Brain pericyte (primary cell): ENCODE results near the gene MRAP2.

Experiments
- DNase-seq: peaks from one replicate; pipeline ENCODE4 v3.0.0-alpha.2; 2012; ENCODE audit warnings: low read depth, low spot score

Gene MRAP2, protein sequence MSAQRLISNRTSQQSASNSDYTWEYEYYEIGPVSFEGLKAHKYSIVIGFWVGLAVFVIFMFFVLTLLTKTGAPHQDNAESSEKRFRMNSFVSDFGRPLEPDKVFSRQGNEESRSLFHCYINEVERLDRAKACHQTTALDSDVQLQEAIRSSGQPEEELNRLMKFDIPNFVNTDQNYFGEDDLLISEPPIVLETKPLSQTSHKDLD

DNA sequence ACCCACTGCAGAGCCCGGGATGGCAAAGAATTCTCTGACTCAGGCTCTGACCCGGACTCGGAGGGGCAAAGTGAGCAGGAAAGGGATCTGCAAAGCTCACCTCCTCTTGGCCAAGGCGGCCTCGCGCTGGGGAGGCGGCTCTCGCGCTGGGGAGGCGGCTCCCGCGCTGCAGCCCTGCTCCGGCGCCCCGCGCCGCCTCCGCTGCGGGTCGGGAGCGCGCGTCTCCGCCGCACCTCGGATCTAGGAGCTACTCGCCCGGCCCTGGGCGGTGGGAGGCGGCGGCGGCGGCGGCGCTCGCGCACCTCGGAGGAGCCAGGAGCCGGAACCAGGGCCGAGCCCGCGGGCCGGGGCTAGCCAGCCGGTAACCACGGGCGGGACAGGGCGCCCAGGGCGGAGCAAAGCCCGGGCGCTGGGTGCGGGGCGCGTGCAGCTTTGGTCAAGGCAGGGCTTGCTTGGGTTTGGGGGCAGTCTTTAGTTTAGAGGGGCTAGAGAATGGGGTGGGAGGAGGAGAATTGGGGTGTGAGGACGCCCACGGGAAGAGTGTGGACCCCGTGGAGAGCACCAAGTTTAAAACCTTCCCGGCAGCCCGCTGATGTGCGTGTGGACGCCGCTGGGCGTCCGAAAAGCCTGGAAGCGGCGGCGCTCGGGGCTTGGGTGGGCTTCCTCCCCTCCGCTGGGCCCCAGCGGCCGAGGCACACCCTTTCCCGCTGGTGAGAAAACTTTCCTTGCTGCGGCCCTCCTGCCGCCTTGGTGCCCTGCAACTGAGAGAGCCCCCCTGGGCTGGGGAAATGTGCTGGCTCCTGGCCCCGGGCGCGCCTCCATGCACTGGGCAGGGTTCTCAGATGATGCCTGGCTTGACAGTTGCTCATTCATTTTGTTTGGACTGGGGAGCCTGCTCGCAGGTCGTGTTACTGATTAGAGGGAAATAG lies at the start of gene MRAP2:
MRAP2 (plus strand) TSS at position 250 of the 929 bp plus-strand sequence. CDS start 21,547 bp downstream, outside the sequence.
- DNase-seq, result no peak

DNA sequence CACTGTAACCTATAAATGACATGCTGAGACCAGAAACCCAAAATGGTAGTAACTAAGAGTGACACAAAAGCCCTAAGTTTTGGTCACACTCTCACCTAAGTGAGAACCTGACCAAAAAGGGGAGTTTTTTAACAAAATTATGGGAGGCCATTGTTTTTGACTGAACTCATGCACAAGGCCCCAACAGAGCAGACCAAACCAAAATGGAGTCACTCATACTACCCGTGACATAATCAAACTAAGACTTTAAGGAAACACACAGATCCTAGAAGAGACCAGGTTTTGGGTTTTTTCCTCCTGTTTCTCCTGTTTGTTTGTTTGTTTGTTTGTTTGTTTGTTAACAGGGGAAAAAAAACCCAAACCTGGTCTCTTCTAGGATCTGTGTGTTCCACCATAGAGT lies 49.2 kb upstream of the MRAP2 start:
- DNase-seq, result no peak

DNA sequence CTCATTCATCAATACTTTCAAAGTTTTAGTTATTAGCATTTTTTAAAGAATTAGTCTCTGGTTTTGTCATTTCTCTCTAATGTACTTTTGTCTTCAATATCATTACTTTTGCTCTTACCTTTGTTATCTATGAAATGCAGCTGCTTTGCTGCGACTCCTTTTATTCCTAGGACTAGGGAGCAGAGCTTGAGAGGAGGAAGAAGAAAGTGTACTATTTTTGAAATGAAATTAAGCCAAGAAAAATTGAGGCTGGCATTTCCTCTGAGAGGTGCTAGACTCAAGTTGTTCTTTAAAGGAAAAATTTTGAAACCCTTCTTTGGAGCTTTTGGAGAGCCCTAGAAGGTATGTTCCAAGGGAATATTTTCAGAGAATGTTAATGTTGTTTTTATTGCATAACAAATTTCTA lies 48.3 kb upstream of the MRAP2 start:
- no peak for DNase-seq

DNA sequence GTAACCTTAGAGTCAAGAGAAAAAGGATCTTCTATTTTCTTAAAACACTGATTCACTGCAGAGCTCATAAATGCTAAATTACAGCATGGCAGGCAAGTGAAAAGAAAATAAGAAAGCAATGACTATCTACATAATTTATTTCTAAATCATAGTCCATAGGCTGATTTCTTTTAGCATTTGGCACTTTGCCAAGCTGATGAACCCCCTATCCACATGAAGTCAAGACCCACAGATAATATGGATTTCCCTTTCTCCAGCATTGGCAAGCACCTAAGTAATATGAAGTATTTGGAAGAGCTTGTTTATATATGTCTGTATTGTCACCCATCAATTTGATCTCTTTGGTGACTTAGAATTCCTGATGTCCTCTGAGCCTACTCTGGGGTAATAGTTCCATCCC lies 47.9 kb upstream of the MRAP2 start:
- no peak for DNase-seq

DNA sequence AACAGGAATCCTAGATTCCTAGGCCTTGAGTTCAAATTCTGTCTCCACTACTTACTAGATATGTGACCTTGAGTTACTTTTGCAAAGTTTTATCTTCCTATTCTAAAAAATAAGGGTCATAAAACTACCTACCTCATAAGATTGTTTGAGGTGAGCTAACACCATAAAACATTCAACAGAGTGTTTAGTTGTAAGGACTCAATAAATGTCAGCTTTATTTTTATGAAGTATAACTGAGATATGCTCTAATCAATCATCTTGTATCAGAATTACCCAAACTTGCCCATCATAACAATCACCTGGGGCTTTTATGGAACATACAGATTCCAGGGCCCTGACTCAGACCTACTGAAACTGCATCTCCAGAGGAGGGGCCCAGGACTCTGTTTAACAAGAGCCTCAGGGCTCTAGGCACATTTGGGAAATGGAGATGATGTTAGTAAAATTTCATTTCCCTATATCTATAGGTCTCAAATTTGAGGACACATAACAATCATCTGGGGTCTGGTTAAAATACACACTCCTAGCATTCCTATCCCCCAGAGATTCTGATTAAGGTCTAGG lies 35.5 kb upstream of the MRAP2 start:
- DNase-seq, result no peak

DNA sequence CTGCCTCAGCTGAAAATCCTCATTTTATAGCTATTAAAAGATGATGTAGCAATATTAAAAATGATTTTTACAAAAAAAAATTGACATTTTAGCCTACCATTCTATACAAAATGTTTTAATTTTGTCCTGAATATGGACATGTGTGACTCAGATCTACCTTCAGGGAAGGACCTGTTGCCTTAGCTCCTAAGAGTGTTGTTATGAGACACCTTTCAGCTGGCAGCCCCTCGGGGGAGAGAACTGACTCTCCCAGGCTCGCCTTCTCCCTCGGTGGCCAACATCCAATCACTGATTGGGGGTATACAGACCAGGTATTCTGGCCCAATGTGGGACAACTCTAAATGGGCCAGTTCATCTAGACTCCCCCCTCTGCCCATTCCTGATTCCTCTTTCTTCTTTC lies 32.5 kb upstream of the MRAP2 start:
- no peak for DNase-seq

DNA sequence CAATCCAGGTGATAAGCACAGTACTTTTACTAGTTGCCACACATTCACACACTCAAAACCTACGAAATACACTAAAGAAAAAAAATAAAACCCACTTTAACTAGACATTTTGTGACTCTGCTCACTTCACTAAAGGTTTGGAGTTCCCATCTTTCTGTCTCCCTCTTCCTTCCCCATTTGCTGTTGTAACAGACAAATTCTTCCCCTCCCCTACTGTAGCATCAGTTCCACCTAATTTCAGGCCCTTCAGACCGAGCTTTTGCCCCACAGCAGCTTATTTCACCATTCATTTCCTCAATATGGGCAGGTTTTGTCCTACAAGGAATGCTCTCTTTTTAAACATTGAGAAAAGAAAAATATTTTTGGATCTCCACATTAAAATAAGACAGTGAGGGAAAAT lies 31.3 kb upstream of the MRAP2 start:
- no peak for DNase-seq

DNA sequence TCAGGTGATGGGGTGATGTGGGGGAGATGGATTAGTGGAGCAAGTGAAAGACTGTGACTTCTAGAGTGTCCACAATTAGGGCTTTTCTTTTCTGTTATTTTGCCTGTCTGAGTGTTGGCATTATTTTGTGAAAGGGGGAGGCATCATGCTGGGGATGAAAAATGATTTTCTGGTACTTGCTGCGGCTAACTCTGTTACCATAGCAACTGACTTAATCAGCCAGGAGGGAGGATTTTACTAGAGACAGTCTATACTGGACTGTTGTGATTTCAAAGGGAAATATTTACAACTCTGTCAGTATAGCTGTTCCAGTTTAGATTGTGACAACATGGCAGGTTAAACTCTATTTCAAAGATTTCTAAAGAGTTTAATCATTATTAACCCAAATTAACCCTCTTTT lies 30.4 kb upstream of the MRAP2 start:
- no peak for DNase-seq

DNA sequence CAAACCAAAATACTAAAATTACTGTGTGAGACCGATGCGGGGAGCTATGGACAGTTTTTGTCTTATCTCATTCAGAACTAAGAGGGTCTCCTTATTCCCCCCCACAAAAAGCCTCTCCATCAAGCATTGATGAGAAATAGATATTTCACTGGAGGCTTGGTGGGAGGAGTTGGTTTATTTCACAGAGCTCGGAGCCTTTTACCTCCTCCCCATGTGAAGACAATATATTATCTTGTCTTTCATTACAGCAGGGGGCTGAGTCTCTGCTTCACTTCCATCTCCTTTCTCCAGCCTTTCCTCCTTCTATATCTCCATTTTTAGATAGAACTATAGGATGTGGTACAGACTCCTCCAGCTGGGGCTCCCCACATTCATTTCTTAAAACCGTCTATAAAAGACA lies 29.9 kb upstream of the MRAP2 start:
- no peak for DNase-seq

DNA sequence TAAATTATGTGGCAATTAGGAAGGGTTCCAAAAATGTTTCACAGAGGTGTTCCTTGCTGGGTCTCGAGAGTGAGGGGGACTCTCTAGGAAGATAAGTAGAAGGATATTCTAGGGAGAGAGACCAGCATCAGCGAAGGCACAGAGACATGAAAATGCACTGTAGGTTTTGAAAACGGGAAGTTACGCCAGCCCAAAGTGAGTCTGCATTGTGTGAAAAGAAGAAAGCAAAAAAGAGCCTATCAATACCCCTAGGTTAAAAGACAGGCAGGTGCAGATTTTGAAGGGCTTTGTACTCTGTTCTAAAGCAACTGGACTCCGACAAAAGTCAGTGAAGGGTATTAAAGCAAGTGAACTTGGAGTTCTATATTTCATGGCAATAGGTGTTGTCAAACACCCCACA lies 25.7 kb upstream of the MRAP2 start:
- DNase-seq, result no peak

DNA sequence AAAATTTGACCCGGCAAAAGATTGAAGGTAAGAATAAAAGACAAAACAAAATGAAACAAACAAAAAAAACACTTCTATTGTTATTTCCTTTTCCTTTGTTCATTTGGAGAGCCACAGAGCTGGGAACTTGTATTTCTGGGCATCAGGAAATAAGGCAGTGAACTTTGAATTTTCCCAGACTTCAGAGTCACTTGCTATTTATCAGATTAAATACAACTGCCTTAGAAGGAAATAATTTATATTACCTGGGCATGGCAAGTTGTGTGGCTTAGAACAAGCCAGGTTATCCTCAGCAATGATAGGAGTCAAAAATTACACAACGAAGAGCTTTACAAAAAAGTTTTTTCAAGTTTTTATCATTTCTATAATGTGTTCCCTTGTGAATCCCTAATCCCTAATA lies 20.2 kb upstream of the MRAP2 start:
- DNase-seq, result no peak

DNA sequence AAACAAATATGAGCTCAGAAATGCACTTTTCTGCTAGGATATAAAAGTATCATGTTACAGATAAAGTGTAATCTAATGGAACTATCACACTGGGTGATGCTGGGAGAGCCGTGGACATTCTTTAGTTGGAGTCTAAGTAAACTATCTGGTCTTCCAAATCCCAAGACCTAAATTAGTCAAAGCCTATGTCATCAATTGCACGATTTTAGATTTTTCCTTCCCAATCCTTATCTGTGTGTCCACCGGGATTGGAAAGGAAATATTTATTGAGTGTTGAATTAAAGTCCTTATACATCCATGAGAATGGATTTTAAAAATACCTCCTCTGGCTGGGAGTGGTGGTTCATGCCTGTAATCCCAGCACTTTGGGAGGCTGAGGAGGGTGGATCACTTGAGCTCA lies 19.6 kb upstream of the MRAP2 start:
- DNase-seq, result no peak

DNA sequence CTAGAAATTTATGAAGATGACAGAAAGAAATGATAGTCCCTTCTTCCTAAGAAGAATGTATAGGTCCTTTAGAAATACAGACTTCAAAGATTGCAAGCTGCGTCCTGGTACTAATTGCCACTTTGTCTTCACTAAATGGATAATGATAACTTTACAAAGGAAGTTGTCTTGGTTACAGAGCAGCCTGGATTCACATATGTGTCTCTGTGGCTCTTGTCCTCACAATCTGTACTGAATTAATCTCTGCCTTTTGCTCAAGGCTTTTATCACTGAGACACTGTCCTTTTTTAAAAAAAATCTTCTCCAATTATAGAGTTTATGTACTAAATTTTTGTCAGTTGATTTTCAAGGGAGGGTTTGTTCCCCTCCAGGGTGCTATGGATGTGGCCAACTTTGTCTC lies 17.5 kb upstream of the MRAP2 start:
- no peak for DNase-seq

DNA sequence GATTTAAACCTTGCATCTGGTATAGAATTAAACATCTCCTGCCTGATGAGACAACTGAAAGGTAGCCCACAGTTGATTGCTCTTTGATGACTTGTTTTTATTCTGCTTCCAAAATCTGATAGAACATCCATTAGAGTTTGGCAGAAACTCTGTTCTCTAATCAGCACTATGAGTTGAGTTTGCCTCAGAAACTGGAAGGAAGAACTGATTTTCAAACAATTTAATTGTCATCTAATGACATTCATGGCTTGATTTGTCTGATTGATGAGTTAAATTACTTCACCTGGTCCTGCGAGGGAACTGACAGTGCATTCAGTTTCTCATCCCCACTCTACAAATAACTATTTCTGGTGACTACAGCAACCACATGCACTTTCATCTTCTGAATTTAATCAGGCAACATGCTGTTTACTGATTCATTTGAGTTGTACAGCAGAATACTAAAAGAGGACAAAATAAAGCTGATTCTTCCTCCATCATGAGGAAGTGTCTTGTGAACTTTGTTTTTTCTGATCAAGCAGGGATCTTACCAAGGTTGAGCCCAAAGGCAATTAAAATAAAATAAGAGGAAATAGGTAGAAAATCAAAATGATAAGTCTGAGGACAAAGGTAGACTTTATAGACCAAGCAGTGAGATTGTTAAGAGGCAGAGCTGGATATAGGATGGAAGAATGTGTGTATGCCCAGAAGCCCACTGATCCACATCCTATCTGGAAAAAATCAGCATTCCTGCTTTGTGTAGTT lies 15.7 kb upstream of the MRAP2 start:
- DNase-seq, result no peak

DNA sequence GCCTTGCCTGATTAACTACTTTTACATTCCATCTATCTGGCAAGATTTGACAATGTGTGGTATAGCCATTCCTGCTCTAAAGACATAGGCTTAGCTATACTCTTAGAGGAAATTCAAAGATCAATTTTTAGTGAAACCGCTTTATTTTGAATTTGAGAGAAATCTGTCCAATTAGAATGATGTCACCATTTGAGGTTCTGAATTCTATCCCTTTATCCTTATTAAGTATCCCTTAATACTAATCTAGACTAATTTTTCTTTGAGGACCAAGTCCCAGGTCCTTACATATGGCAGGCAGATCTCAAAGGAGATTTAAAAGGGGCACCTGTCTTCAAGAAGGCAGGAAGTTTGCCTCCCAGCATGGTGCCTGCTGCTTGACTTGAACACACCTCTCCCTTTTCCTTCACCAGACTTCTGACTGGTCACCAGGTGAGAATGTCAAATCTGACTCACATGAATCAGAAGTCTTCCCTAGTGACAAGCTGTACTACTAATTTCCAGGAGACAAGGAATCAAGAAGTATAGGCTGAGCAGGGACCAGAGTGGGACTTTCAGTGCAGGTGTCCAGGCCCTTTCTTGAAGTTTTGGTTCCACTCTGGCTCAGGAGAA lies 15.0 kb upstream of the MRAP2 start:
- DNase-seq, result no peak

DNA sequence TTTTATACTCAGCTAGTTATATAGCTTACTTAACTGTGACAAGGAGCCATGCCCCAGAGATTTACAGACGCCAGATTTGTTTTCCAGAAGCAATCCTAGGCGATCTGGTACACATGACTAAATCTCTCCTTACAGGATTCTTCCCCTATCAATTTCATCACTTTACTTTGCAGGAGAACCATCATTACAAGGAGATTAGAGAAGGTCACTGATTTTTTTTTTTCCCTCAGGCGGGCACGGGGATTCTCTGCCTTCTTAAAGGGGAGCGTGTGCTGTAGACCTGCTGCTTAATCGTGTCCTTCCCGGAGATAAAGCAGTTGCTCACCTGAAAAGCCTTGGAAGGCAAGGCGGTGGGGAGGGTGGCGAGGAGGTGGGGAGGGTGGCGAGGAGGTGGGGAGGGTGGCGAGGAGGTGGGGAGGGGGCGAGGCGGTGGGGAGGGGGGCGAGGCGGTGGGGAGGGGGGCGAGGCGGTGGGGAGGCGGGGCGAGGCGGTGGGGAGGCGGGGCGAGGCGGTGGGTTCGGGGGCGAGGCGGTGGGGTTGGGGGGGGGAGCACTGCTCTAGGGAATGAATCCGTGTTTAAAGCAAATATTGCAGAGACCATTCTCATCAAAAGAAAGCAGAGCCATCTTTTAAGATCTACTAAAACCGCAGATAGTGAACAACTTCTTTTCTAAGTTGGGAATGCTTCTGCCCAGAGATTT lies 14.3 kb upstream of the MRAP2 start:
- no peak for DNase-seq

DNA sequence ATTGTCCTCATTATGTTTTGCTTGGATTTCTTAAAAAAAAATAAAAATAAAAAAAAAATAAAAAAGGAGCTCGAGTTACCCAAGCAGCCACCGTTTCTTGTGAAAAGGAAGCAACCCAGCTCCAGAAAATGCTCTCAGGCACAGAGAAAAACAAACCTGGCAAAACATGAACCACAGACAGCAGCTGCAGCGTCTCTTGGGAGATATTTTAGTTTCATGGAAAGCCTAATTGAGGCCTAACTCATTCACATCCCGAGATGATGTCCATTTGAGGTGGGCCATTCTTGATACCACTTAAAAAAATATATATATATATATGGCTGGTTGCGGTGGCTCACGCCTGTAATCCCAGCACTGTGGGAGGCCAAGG lies 13.7 kb upstream of the MRAP2 start:
- no peak for DNase-seq

DNA sequence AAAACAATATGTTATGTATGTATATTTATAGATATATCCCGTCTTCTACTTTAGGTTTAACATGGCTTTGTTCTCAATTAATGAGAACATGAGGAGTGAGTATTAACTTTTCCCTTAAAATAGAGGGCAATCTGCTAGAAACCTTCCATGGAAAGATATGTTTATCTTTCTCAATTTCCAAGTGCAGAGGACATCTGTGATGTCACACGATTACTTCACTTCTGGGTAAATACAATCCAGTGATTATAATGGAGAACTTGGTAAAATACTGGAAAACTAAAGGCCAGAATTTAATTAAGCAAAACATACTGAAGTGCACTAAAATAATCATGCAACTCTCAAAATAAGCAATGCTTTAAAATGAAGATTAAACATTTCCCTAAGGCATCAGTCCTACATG lies 11.9 kb upstream of the MRAP2 start:
- no peak for DNase-seq

DNA sequence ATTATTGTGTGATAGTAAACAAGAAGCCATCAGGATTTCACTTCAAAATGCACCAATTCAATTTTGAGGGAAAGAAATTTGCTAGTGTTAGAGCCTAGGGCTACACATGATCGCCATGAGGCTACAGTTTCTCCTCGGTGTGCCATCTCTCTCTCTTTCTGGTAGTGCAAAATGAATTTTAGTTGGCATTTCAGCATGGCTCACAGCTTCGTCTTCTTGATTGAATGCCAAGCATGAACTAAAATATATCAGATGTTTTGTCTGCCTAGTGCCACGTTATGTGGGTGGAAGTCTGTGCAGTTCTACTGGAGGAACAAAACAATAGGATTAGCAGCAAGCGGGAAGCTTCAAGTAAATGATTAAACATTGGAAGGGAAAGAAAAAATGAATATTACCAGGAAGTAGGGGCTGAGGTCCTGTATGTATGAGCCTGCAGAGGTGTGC lies 6.8 kb upstream of the MRAP2 start:
- DNase-seq, result no peak

DNA sequence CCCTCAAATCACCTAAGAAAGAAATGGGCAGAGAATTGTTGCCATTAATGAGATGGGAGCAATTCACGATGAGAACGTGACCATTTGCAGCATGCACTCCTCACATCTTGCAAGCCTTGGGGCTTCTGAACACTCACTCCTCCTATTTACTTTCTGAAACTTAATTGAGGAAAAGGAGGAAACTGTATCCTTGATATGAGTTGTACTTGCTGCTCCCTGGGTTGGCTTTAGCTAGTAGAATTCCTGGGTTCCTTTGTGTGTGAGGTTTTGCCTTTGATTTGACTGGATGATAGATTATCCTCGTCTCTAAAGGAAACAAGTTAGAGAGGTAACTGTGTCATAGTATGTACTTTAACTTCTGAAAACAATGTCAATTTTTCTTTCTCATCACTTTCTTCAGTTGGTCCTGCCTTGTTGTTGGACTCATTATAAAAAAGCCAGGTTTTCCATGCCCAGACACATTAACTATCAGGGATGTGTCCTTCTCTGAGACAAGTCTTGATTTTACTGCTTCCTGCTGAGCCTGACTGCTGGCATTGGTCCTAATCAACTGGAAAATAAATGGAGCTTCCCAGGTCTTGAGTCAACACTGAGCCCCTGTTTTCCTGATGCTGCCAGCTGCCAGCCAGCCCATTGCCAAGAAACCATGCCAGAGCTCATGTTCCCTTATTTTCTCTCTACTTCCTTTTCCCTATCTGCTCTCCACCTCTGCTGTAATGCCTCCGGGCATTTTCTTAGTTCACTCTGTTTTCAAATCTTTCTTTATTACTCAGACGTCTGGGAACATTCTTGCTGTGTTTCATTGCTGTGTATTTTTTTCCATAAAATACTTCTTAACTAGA lies 6.0 kb upstream of the MRAP2 start:
- no peak for DNase-seq
